Uterus (tissue), 4 donors: ENCODE results near the gene ABHD12B. TPM values are rescaled to one million over a fixed set of nuclear protein-coding genes. Genes with fewer than 3 reads are reported as not detected.
"Not testable (repeated sequence)": the region's sequence is repeated elsewhere in the genome, so short reads cannot be mapped to it uniquely, and the experiment has no call there.

ENCODE experiments used
- DNase-seq, 2 donors: peaks; one replicate each; pipeline ENCODE4 v3.0.0-alpha.2; 2019 to 2020
- H3K27ac ChIP-seq, 2 donors: fragments of 200-600 bp; sonication (generic); 1 replicate in 1 of 2; 2 replicates in 1 of 2; pipeline ENCODE4 v1.5.1; 2016 to 2018
- H3K27me3 ChIP-seq, 2 donors: fragments of 200-600 bp; sonication (generic); one replicate each; pipeline ENCODE4 v1.5.1; 2018 to 2019; ENCODE audit warnings: control low read depth in 1 of 2
- H3K36me3 ChIP-seq, 2 donors: fragments of 200-600 bp; sonication (generic); one replicate each; pipeline ENCODE4 v1.5.1; 2019; ENCODE audit warnings: control low read depth in 1 of 2
- H3K4me1 ChIP-seq, 2 donors: fragments of 200-600 bp; sonication (generic); one replicate each; pipeline ENCODE4 v1.5.1; 2018 to 2019; ENCODE audit warnings: control low read depth in 1 of 2
- H3K4me3 ChIP-seq, 2 donors: fragments of 200-600 bp; sonication (generic); 1 replicate in 1 of 2; 2 replicates in 1 of 2; pipeline ENCODE4 v1.5.1; 2018 to 2019; ENCODE audit warnings: mild to moderate bottlenecking in 1 of 2
- H3K9me3 ChIP-seq, 2 donors: fragments of 200-600 bp; sonication (generic); one replicate each; pipeline ENCODE4 v1.5.1; 2019; ENCODE audit warnings: control low read depth in 1 of 2
- CTCF ChIP-seq, 4 experiments: fragments of 200-600 bp in 2 of 4; fragments of 450-650 bp in 2 of 4; sonication (generic) in 2 of 4; IDR thresholded peaks; one replicate each; pipeline ENCODE4 v1.5.1; 2016 to 2019; ENCODE audit warnings: antibody characterized with exemption in 4 of 4, mild to moderate bottlenecking in 2 of 4, moderate library complexity in 1 of 4
- POLR2A ChIP-seq, 2 donors: fragments of 450-650 bp; IDR thresholded peaks; one replicate each; pipeline ENCODE4 v1.6.1; 2016; ENCODE audit warnings: antibody characterized with exemption in 2 of 2, mild to moderate bottlenecking in 1 of 2, moderate library complexity in 1 of 2
- intact Hi-C: fragments of 100-400 bp; cut with DNase I; formaldehyde crosslinking; loops from one replicate; pipeline ENCODE4 v1.15.1; 2023; ENCODE audit warnings: low total_unique reads
- total RNA-seq, 4 donors: library from RNA; depleted of rRNA in 3 of 4; stranded (reverse); fragments of >200 nt in 3 of 4; gene quantifications; one replicate each; pipeline versions ENCODE4 v1.1.0 to v1.2.4, GENCODE V29; 2014 to 2023
- donor health status: DM: yes; HTN: yes; CAD: no.

Gene ABHD12B
- total RNA-seq, 4 donors from 2014 or later, result not detected

DNA sequence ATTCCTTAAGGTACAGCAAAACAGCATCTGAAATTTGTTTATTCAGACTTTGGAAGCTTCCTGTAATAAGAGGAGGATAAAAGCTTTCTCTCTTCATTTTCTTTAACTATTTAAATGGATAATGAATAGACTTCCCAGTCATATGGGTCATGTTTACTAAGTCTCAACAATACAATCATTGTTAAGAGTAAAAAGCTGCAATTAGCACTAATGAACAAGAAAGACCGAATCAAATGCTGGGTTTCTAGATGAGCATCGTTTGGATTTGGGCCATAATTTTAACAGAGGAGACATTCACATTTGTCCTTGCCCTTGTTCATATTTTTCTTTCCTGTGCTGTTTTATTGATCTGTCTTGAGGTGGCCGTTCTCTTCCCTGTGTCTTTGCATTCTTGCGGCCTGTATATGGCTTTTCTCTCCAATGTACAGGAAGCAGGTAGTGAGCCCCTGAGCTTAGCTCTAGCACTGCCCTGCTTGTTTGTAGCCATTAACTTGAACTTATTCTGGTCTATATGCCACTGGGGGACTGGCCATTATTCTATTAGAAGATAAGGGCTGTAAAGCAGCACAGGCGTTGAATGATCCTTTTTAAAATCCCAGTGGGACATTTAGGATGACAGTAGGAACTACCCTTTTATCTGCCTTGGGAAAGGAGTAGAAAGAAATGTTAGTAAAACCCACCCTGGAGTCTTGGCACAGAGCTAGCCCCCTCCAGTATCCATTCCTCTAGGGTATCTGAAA lies 34.6 kb downstream of the ABHD12B start:
- DNase-seq, result no peak
- Histone ChIP-seq H3K9me3 (no peaks in the 10 kb centered on the region), H3K4me1 (no peaks in the 10 kb centered on the region), H3K27me3 (no peaks in the 10 kb centered on the region), H3K4me3 (no peak overlapping the region), H3K27ac (no peak overlapping the region), H3K36me3 (no peaks in the 10 kb centered on the region)
- intact Hi-C loops, result no loop called here
- TF ChIP-seq CTCF (IDR thresholded peaks at IDR 0.05), result no peak
- no peak for TF ChIP-seq POLR2A (IDR thresholded peaks at IDR 0.05)

DNA sequence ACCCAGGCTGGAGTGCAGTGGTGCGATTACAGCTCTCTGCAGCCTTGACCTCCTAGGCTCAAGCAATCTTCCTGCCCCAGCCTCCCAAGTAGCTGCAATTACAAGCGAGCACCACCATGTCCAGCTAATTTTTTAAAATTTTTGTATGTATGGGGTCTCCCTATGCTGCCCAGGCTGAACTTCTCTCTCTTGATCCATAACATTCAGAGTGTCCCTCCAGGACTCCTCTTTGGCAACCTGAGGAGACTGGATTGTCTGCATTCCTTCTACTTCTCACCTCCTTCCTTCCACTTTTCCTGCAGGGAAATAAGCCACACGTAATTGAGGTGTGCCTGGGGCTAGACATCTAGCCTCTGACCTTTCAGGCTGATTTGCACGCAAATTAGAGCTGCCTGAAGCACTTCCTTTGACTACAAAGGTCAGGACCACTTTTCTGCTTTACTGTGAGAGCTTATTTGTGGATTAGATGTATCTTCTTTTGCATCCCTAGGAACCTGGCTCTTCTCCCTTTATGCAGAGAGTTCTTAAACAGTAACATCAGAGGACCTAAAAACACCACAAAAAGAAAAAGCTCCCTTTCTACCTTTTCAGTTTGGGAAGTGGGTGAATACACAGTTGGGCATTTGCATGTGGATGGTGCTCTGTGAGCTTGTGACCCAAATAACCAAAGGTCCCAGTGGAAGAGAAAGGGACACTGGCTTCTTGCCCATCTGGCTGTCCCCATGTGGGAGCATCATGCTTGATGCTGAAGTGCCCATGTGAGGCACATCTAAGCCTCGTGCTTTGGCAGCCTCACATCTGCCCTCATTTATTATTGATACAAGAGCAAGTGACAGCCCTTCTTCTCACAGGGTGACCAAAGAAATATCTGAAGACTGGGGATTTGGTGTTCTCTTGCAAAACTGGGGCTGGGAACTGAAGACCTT lies 38.9 kb downstream of the ABHD12B start:
- Histone ChIP-seq H3K27ac (no peak overlapping the region), H3K27me3 (no peaks in the 10 kb centered on the region), H3K9me3 (no peaks in the 10 kb centered on the region), H3K36me3 (no peaks in the 10 kb centered on the region), H3K4me3 (no peak overlapping the region), H3K4me1 (no peaks in the 10 kb centered on the region)
- TF ChIP-seq CTCF (IDR thresholded peaks at IDR 0.05) (no peak), POLR2A (IDR thresholded peaks at IDR 0.05) (no peak)
- no peak for DNase-seq
- intact Hi-C loops, result no loop called here

DNA sequence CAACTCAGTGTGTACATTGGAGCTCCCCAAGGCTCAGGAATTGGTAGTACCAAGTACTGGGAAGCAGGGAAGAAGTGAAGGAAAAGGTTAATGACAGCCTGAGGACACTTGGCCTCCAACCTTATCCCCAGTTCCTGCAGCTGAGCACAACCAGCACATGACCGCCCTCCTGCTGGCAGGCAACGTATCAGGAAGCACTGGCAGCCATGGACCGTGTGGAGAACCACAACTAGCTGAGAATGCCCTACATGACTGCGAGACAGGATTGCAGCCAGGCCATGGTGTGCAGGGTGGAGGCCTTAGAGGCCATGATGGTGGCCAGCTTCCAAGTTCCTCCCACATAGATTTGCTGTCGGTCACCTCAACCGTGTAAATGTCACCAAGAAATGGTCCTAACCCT lies 45.6 kb downstream of the ABHD12B start:
- H3K4me3 ChIP-seq, result no peak overlapping the region
- TF ChIP-seq POLR2A (IDR thresholded peaks at IDR 0.05) (no peak), CTCF (IDR thresholded peaks at IDR 0.05) (no peak)
- no peak overlapping the region for H3K27ac ChIP-seq
- no peaks in the 10 kb centered on the region for H3K9me3 ChIP-seq
- no peaks in the 10 kb centered on the region for H3K27me3 ChIP-seq
- no peaks in the 10 kb centered on the region for H3K36me3 ChIP-seq
- intact Hi-C loops, result no loop called here
- no peak for DNase-seq
- H3K4me1 ChIP-seq, result no peaks in the 10 kb centered on the region

GRCh38 chr14:50919524-50919923 lies 47.7 kb downstream of the ABHD12B start:
- H3K27me3 ChIP-seq, H3K27ac ChIP-seq, DNase-seq, H3K4me3 ChIP-seq, H3K36me3 ChIP-seq, intact Hi-C loops, H3K9me3 ChIP-seq, H3K4me1 ChIP-seq: not testable (repeated sequence)

GRCh38 chr14:50920482-50921230 lies 48.8 kb downstream of the ABHD12B start:
- H3K4me3 ChIP-seq, result no peak overlapping the region
- TF ChIP-seq CTCF (IDR thresholded peaks at IDR 0.05) (no peak), POLR2A (IDR thresholded peaks at IDR 0.05) (no peak)
- H3K36me3 ChIP-seq, result no peaks in the 10 kb centered on the region
- H3K9me3 ChIP-seq, result no peaks in the 10 kb centered on the region
- intact Hi-C loops, result no loop called here
- no peaks in the 10 kb centered on the region for H3K27me3 ChIP-seq
- no peak overlapping the region for H3K27ac ChIP-seq
- no peak for DNase-seq
- H3K4me1 ChIP-seq, result no peaks in the 10 kb centered on the region
